GM18870 (cell line): ENCODE measurements around the gene PDS5B.
A peak's percentile ranks its signal among the peaks of the same experiment; 100 is the strongest.
"Not testable (repeated sequence)": the region's sequence is repeated elsewhere in the genome, so short reads cannot be mapped to it uniquely, and the experiment has no call there.

ENCODE experiments used
- ATAC-seq: cut with Tn5 transposase; IDR thresholded peaks from one replicate; pipeline ENCODE4 v1.9.1; 2021; ENCODE audit warnings: moderate library complexity; ENCODE audit not compliant: unreplicated experiment

PDS5B gene

DNA sequence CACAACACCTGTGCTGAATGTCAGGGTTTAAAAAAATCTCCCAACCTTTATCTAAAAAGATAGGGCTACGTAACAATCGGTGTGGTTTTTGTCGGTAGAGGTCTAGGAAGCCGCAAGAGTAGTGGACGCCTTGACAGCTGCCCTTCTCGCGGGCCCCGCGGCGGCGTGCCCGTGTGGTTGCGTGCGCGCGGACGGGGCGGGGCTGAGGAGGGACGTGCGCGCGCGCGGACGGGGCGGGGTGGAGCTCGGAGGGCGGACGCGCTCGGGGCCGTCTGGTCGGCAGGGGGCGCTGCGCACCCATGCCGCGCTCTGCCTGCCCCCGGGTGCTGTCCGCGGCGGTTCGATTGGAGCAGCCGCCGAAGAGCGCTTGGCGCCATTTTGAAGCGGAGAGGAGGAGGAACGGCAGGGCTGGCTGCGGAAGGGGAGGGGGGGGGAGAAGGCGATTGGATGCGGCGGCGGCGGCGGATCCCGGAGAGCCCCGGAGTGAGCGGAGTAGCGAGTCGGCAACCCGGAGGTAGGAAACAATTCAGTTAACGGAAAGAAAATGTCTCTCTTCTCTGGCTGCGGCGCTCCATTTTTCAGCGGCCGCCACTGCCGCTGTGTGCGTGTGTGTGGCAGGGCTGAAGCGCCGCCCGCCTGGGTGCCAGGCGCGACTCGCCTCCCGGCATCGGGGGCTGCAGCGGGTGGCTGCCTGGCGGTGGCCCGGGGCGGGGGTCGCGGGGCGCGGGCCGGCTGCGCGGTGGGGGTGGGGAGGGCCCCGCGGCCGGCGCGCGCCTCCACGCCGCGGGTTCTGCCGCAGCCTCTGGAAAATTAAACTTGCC, at the start of gene PDS5B:
Gene PDS5B (plus strand): TSS at position 373 of the 821 bp plus-strand sequence. CDS start 62,321 bp downstream, outside the sequence.
- ATAC-seq, result peak; percentile 68

DNA sequence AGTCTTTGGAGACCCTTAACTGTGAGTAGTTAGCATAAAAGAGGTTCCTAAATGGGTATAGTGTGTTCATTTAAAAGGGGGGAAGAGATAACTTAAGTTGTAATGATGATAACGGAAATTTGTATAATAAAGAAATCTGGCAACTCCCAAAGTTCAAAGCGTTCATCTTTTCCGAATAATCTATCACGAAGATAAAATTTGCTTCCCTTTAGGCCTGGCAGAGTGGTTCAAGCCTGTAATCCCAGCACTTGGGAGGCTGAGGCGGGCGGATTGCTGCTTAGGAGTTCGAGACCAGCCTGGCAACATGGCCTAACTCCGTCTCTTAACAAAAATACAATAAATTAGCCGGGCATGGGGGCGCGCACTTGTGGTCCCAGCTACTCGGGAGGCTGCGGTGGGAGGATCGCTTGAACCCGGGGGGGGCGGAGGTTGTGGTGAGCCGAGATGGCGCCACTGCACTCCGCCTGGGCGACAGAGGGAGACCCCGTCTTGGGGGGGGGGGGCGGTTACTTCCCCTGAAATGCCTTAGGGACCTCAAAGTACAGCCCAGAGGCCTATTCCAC, 48.6 kb upstream of the PDS5B start:
- no peak for ATAC-seq

DNA sequence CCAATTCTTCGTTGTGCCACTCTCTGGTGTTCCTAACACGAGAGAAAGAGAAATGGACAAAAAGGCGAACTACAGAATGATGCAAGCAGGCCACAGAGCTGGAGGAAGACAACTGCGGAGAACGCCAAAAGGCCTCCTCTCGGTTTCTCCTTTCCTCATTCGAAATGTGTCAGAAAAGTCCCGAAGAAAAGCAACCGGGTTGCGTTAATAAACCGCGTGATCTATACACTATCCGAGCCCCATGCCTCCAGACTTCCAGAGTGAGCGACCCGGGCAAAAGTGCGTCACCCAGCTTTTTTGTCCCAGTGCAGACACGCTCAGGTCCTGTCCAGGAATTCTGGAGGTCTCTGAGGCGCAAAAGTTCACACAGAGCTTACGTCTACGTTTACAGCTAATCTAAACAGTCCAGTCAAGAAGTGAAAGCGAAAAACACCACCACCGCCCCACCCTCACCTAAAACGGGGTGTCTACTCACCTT, 48.1 kb upstream of the PDS5B start:
- ATAC-seq, result peak; percentile 70

- peak; percentile 94 for ATAC-seq
Measured at GRCh38 chr13:32538621-32539246, 47.5 kb upstream of the PDS5B start, which contains the start of gene N4BP2L2. Gene N4BP2L2 (minus strand): TSS chr13:32538795. CDS start chr13:32537027, 1,768 bp downstream.

- no peak for ATAC-seq
Measured at GRCh38 chr13:32542221-32542620, 44.0 kb upstream of the PDS5B start.

GRCh38 chr13:32545083-32545482, 41.2 kb upstream of the PDS5B start:
- no peak for ATAC-seq

DNA sequence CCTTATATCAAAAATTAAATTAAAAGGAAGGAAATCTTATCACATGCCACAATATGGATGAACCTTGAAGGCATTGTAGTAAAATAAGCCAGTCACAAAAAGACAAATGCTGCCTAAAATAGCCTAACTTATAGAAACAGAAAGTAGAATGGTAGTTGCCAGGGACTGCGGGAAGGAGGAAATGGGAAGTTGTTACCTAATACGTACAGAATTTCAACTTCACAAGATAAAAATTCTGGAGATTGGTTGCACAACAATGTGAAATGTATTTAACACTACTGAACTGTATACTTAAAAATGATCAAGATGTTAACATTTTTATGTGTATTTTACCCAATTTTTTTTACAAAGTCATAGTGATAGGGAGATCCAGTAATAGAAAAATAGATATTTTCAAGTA, 37.4 kb upstream of the PDS5B start:
- no peak for ATAC-seq

- ATAC-seq, result no peak
Measured at GRCh38 chr13:32549788-32550187, 36.5 kb upstream of the PDS5B start.

- ATAC-seq, result no peak
Measured at GRCh38 chr13:32553720-32554119, 32.5 kb upstream of the PDS5B start.

- ATAC-seq, result no peak
Measured at GRCh38 chr13:32555613-32556012, 30.6 kb upstream of the PDS5B start.

DNA sequence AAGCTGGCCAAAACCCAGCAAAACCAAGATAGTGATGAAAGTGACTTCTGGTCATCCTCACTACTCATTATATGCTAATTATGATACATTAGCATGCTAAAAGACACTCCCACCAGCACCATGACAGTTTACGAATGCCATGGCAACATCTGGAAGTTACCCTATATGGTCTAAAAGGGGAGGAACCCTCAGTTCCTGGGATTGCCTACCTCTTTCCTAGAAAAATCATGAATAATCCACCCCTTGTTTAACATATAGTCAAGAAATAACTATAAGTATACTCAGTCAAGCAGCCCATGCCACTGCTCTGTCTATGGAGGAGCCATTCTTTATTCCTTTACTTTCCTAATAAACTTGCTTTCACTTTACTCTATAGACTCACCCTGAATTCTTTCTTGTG, 25.4 kb upstream of the PDS5B start:
- ATAC-seq, result not testable (repeated sequence)

DNA sequence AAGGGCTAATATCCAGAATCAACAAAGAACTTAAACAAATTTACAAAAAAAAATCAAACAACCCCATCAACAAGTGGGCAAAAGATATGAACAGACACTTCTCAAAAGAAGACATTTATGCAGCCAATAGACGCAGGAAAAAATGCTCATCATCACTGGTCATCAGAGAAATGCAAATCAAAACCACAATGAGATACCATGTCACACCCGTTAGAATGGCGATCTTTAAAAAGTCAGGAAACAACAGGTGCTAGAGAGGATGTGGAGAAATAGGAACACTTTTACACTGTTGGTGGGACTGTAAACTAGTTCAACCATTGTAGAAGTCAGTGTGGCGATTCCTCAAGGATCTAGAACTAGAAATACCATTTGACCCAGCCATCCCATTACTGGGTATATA, 10.6 kb upstream of the PDS5B start:
- not testable (repeated sequence) for ATAC-seq

DNA sequence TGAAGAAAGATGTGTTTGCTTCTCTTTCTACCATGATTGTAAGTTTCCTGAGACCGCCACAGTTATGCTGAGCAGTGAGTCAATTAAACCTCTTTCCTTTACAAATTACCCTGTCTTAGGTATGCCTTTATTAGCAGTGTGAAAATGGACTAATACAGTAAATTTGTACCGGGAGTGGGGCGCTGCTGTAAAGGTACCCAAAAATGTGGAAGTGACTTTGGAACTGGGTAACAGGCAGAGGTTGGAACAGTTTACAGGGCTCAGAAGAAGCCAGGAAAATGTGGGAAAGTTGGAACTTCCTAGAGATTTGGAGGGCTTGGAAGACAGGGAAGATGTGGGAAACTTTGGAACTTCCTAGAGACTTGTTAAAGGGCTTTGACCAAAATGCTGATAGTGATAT, 9.2 kb upstream of the PDS5B start:
- no peak for ATAC-seq

- no peak for ATAC-seq
Measured at GRCh38 chr13:32581177-32581786, 5.0 kb upstream of the PDS5B start.

DNA sequence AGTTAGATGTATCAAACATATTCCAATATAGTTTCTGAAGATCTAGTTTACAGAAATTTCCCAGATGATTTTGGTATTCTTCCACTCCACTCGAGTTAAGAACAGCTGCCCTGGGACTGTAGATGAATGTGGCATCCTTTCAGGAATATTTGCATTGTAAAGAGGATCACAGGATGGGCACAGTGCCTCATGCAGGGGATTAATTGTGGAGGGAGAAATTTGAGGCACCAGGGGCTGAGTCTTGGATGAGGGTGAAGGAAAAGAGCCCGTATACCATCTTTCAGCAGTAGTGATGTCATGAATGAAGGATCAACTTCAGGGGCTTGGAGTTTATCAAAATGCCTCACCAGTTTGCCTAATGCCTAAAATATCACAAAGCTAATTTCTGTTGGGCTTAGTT, 4.0 kb upstream of the PDS5B start:
- ATAC-seq, result no peak

- ATAC-seq, result no peak
Measured at GRCh38 chr13:32582991-32583390, 3.3 kb upstream of the PDS5B start.

DNA sequence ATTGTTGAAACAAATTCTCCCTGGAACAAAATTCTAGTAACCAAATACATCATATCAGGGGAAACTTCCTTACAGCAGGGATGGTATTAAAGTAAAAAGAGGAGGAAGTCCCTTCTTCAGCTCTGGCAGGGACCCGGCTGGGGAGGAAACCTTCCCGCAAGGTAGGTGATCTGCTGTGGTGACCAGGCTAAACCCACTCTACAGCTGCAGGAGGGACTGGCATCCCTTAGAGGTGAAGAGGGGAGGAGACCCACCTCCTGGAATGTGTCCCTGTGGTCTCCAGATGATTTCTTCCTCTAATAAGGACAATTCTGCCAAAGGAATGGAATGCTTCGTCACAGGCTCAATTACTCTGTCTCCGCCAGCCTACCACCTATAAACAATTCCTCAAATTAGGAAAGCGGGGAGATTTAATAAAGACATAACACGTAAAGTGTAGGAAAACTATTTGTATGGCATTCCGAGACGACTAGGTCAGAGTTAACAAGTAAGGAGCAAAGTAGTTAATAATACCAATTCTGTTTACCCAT, 637 bp upstream of the PDS5B start:
- no peak for ATAC-seq

- no peak for ATAC-seq
Measured at GRCh38 chr13:32587011-32587810, 959 bp downstream of the PDS5B start.

DNA sequence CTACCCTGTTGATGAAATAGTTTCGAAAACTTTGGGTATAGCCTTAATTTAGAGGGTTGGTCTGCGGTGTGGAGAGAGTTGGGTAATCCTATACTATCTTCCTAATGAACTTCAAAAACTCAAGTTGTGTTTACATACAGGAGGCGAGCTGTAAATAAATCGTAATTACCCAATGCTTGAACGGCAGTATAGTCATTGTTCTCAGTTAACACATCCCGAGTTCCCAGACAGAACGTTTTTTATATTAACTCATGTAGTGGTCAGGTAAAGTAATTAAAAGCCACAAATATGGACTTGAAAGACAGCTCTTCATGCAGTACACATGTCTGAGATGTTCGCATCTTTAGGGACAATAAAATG, 1.5 kb downstream of the PDS5B start:
- ATAC-seq, result no peak

DNA sequence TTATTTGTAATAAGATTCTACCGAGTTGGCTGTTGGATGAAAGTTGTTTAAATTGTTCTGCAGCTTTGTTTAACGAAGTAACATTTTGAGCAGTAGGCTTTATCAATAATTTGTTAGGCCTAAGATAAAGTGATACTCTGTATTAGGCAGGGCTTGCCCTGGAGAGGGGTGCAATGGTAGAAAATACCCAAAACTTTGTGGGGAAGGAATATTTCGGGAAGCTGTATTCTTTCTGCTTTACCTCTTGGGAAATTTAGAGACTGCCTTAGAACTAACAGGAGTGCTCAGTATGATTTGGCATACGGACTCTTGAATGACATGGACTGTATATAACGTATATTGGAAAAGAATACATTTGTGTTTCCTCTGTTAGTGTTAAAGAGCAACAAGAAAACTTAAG, 2.5 kb downstream of the PDS5B start:
- ATAC-seq, result no peak
